ENCODE data around the gene COL17A1.

DNA sequence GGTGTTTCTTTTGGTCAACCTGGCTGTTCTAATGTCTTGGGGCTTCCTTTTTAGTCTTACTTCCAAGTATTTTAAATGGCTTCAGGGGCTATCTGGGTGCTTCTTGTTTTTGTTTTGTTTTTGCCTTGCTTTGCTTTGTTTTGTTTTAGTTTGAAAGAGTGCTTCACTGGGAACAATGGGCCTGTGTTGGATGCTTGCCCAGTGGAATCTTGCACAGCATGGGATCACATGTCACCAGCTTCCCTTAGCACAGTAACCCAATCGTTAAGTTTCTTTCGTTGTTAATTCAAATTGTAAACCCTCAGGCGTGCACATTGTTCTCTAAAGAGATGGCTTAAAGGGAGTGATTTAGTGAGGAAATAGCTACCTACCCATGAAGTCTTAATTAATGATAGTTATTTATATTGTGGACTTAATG lies 8.9 kb downstream of the COL17A1 start:
- TF ChIP-seq, protein P1, sequence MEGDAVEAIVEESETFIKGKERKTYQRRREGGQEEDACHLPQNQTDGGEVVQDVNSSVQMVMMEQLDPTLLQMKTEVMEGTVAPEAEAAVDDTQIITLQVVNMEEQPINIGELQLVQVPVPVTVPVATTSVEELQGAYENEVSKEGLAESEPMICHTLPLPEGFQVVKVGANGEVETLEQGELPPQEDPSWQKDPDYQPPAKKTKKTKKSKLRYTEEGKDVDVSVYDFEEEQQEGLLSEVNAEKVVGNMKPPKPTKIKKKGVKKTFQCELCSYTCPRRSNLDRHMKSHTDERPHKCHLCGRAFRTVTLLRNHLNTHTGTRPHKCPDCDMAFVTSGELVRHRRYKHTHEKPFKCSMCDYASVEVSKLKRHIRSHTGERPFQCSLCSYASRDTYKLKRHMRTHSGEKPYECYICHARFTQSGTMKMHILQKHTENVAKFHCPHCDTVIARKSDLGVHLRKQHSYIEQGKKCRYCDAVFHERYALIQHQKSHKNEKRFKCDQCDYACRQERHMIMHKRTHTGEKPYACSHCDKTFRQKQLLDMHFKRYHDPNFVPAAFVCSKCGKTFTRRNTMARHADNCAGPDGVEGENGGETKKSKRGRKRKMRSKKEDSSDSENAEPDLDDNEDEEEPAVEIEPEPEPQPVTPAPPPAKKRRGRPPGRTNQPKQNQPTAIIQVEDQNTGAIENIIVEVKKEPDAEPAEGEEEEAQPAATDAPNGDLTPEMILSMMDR (IDR thresholded peaks at IDR 0.05): no peak
- no peak for TF ChIP-seq POLR2A (IDR thresholded peaks at IDR 0.05)
